Measurements from ENCODE around the gene SPDYE16.
"Not testable (repeated sequence)": the region's sequence is repeated elsewhere in the genome, so short reads cannot be mapped to it uniquely, and the experiment has no call there.

SPDYE16 gene

GRCh38 chr7:76572296-76572695 lies 29.2 kb upstream of the SPDYE16 start:
- H3K4me1 ChIP-seq (ENCODE audit: control insufficient read depth, insufficient read depth, low read length); H3K9me3 ChIP-seq (ENCODE audit: control insufficient read depth, insufficient read depth, low read length); H3K27ac ChIP-seq (ENCODE audit: low read length); H3K4me3 ChIP-seq (ENCODE audit: low read length); H3K36me3 ChIP-seq (ENCODE audit: control insufficient read depth, insufficient read depth, low read length); H3K27me3 ChIP-seq (ENCODE audit: control insufficient read depth, insufficient read depth, low read length); DNase-seq (ENCODE audit: low read depth, low spot score): not testable (repeated sequence)
- no CpG with 5 or more reads among the region's 3 CpGs for WGBS (ENCODE audit: insufficient coverage, insufficient read length)

- no CpG with 5 or more reads among the region's 4 CpGs for WGBS (ENCODE audit: insufficient coverage, insufficient read length)
- H3K4me1 ChIP-seq (ENCODE audit: control insufficient read depth, insufficient read depth, low read length); H3K36me3 ChIP-seq (ENCODE audit: control insufficient read depth, insufficient read depth, low read length); DNase-seq (ENCODE audit: low read depth, low spot score); H3K4me3 ChIP-seq (ENCODE audit: low read length); H3K27me3 ChIP-seq (ENCODE audit: control insufficient read depth, insufficient read depth, low read length); H3K9me3 ChIP-seq (ENCODE audit: control insufficient read depth, insufficient read depth, low read length); H3K27ac ChIP-seq (ENCODE audit: low read length): not testable (repeated sequence)
Observed at GRCh38 chr7:76570324-76570775, 27.3 kb upstream of the SPDYE16 start.

- not testable (repeated sequence) for H3K27ac ChIP-seq (ENCODE audit: low read length); H3K4me1 ChIP-seq (ENCODE audit: control insufficient read depth, insufficient read depth, low read length); H3K36me3 ChIP-seq (ENCODE audit: control insufficient read depth, insufficient read depth, low read length); DNase-seq (ENCODE audit: low read depth, low spot score); H3K27me3 ChIP-seq (ENCODE audit: control insufficient read depth, insufficient read depth, low read length); H3K9me3 ChIP-seq (ENCODE audit: control insufficient read depth, insufficient read depth, low read length); H3K4me3 ChIP-seq (ENCODE audit: low read length)
Observed at GRCh38 chr7:76568742-76569141, 25.6 kb upstream of the SPDYE16 start.

- not testable (repeated sequence) for H3K27ac ChIP-seq (ENCODE audit: low read length); H3K9me3 ChIP-seq (ENCODE audit: control insufficient read depth, insufficient read depth, low read length); H3K4me1 ChIP-seq (ENCODE audit: control insufficient read depth, insufficient read depth, low read length); H3K27me3 ChIP-seq (ENCODE audit: control insufficient read depth, insufficient read depth, low read length); H3K36me3 ChIP-seq (ENCODE audit: control insufficient read depth, insufficient read depth, low read length); DNase-seq (ENCODE audit: low read depth, low spot score); H3K4me3 ChIP-seq (ENCODE audit: low read length)
Observed at GRCh38 chr7:76567753-76568152, 24.7 kb upstream of the SPDYE16 start.

- DNase-seq (ENCODE audit: low read depth, low spot score); H3K9me3 ChIP-seq (ENCODE audit: control insufficient read depth, insufficient read depth, low read length); H3K27me3 ChIP-seq (ENCODE audit: control insufficient read depth, insufficient read depth, low read length); H3K4me3 ChIP-seq (ENCODE audit: low read length); H3K27ac ChIP-seq (ENCODE audit: low read length); H3K36me3 ChIP-seq (ENCODE audit: control insufficient read depth, insufficient read depth, low read length); H3K4me1 ChIP-seq (ENCODE audit: control insufficient read depth, insufficient read depth, low read length): not testable (repeated sequence)
- no CpG with 5 or more reads among the region's 4 CpGs for WGBS (ENCODE audit: insufficient coverage, insufficient read length)
Observed at GRCh38 chr7:76567311-76567710, 24.2 kb upstream of the SPDYE16 start.

- H3K4me3 ChIP-seq (ENCODE audit: low read length) = not testable (repeated sequence)
Observed at GRCh38 chr7:76565001-76565400, 21.9 kb upstream of the SPDYE16 start.

GRCh38 chr7:76561342-76561741 lies 18.2 kb upstream of the SPDYE16 start:
- not testable (repeated sequence) for H3K27ac ChIP-seq (ENCODE audit: low read length); H3K27me3 ChIP-seq (ENCODE audit: control insufficient read depth, insufficient read depth, low read length); DNase-seq (ENCODE audit: low read depth, low spot score); H3K36me3 ChIP-seq (ENCODE audit: control insufficient read depth, insufficient read depth, low read length); H3K4me1 ChIP-seq (ENCODE audit: control insufficient read depth, insufficient read depth, low read length); H3K4me3 ChIP-seq (ENCODE audit: low read length); H3K9me3 ChIP-seq (ENCODE audit: control insufficient read depth, insufficient read depth, low read length)
- WGBS (ENCODE audit: insufficient coverage, insufficient read length) = no CpG with 5 or more reads among the region's 3 CpGs

More at GRCh38 chr7:76565001-76565400, 21.9 kb upstream of the SPDYE16 start:
- H3K36me3 ChIP-seq (ENCODE audit: control insufficient read depth, insufficient read depth, low read length); H3K27me3 ChIP-seq (ENCODE audit: control insufficient read depth, insufficient read depth, low read length); H3K4me1 ChIP-seq (ENCODE audit: control insufficient read depth, insufficient read depth, low read length); H3K27ac ChIP-seq (ENCODE audit: low read length); H3K9me3 ChIP-seq (ENCODE audit: control insufficient read depth, insufficient read depth, low read length); DNase-seq (ENCODE audit: low read depth, low spot score): not testable (repeated sequence)
- no CpG with 5 or more reads among the region's 3 CpGs for WGBS (ENCODE audit: insufficient coverage, insufficient read length)

GRCh38 chr7:76560157-76560556 lies 17.1 kb upstream of the SPDYE16 start:
- H3K36me3 ChIP-seq (ENCODE audit: control insufficient read depth, insufficient read depth, low read length); H3K4me3 ChIP-seq (ENCODE audit: low read length); H3K27me3 ChIP-seq (ENCODE audit: control insufficient read depth, insufficient read depth, low read length); DNase-seq (ENCODE audit: low read depth, low spot score); H3K4me1 ChIP-seq (ENCODE audit: control insufficient read depth, insufficient read depth, low read length); H3K9me3 ChIP-seq (ENCODE audit: control insufficient read depth, insufficient read depth, low read length); H3K27ac ChIP-seq (ENCODE audit: low read length): not testable (repeated sequence)
- WGBS (ENCODE audit: insufficient coverage, insufficient read length) = no CpG with 5 or more reads among the region's 4 CpGs

- not testable (repeated sequence) for H3K9me3 ChIP-seq (ENCODE audit: control insufficient read depth, insufficient read depth, low read length); H3K4me3 ChIP-seq (ENCODE audit: low read length); H3K27ac ChIP-seq (ENCODE audit: low read length); H3K4me1 ChIP-seq (ENCODE audit: control insufficient read depth, insufficient read depth, low read length); H3K36me3 ChIP-seq (ENCODE audit: control insufficient read depth, insufficient read depth, low read length); H3K27me3 ChIP-seq (ENCODE audit: control insufficient read depth, insufficient read depth, low read length); DNase-seq (ENCODE audit: low read depth, low spot score)
- WGBS (ENCODE audit: insufficient coverage, insufficient read length) = no CpG with 5 or more reads among the region's 6 CpGs
Observed at GRCh38 chr7:76559685-76560084, 16.6 kb upstream of the SPDYE16 start.

- not testable (repeated sequence) for DNase-seq (ENCODE audit: low read depth, low spot score); H3K36me3 ChIP-seq (ENCODE audit: control insufficient read depth, insufficient read depth, low read length); H3K27me3 ChIP-seq (ENCODE audit: control insufficient read depth, insufficient read depth, low read length); H3K4me1 ChIP-seq (ENCODE audit: control insufficient read depth, insufficient read depth, low read length); H3K9me3 ChIP-seq (ENCODE audit: control insufficient read depth, insufficient read depth, low read length); H3K27ac ChIP-seq (ENCODE audit: low read length); H3K4me3 ChIP-seq (ENCODE audit: low read length)
- WGBS (ENCODE audit: insufficient coverage, insufficient read length) = no CpG with 5 or more reads among the region's 6 CpGs
Observed at GRCh38 chr7:76551992-76552391, 8.9 kb upstream of the SPDYE16 start.

- WGBS (ENCODE audit: insufficient coverage, insufficient read length) = no CpG with 5 or more reads among the region's 19 CpGs
- not testable (repeated sequence) for H3K4me1 ChIP-seq (ENCODE audit: control insufficient read depth, insufficient read depth, low read length); DNase-seq (ENCODE audit: low read depth, low spot score); H3K27me3 ChIP-seq (ENCODE audit: control insufficient read depth, insufficient read depth, low read length); H3K27ac ChIP-seq (ENCODE audit: low read length); H3K36me3 ChIP-seq (ENCODE audit: control insufficient read depth, insufficient read depth, low read length); H3K9me3 ChIP-seq (ENCODE audit: control insufficient read depth, insufficient read depth, low read length)
- H3K4me3 ChIP-seq (ENCODE audit: low read length) = peak overlapping the region; percentile 99
Observed at GRCh38 chr7:76549855-76550248, 6.8 kb upstream of the SPDYE16 start.

Measured in iPS DF 6.9 (cell line).